Brain microvascular endothelial cell (primary cell): ENCODE results near the gene MMD.

Source experiments
- DNase-seq: peaks from one replicate; pipeline ENCODE4 v3.0.0-alpha.2; 2020
- H3K27ac ChIP-seq: fragments of 250-450 bp; sonication (Bioruptor Pico); 2 replicates; pipeline ENCODE4 v1.5.1; 2020; ENCODE audit warnings: mild to moderate bottlenecking, moderate library complexity
- H3K27me3 ChIP-seq: fragments of 250-450 bp; sonication (Bioruptor Pico); replicated peaks from 2 replicates; pipeline ENCODE4 v1.5.1; 2020; ENCODE audit warnings: mild to moderate bottlenecking
- H3K36me3 ChIP-seq: fragments of 250-450 bp; sonication (Bioruptor Pico); replicated peaks from 2 replicates; pipeline ENCODE4 v1.5.1; 2020; ENCODE audit warnings: mild to moderate bottlenecking
- H3K4me3 ChIP-seq: 2 replicates; pipeline ENCODE4 v1.5.1; 2011; ENCODE audit warnings: low read depth, mild to moderate bottlenecking, control low read depth, low read length, moderate library complexity
- CTCF ChIP-seq: IDR thresholded peaks from 2 replicates; pipeline ENCODE4 v1.5.1; 2011; ENCODE audit warnings: low read depth, mild to moderate bottlenecking, moderate library complexity, low read length, control low read depth, inconsistent platforms; ENCODE audit errors: missing control alignments
- in situ Hi-C: cut with HindIII; loops from 2 replicates; pipeline ENCODE4 v1.10.0; 2017; ENCODE audit warnings: low sequenced_read_pairs, low pct_ligation_motif_present

The MMD gene

GRCh38 chr17:55452139-55452790 is 30.6 kb upstream of the MMD start:
- no peak for TF ChIP-seq CTCF
- Histone ChIP-seq H3K27me3 (no peaks in the 10 kb centered on the region), H3K4me3 (no peak overlapping the region), H3K36me3 (no peaks in the 10 kb centered on the region), H3K27ac (peak overlapping the region; percentile 75)
- in situ Hi-C loops = no loop called here
- DNase-seq = peak; percentile 86

GRCh38 chr17:55451758-55452138 is 30.1 kb upstream of the MMD start:
- in situ Hi-C loops = no loop called here

GRCh38 chr17:55451203-55451641 is 29.6 kb upstream of the MMD start:
- DNase-seq = peak; percentile 60
- no peaks in the 10 kb centered on the region for H3K27me3 ChIP-seq
- H3K27ac ChIP-seq = peak overlapping the region; percentile 32
- in situ Hi-C loops = no loop called here
- no peaks in the 10 kb centered on the region for H3K36me3 ChIP-seq
- TF ChIP-seq CTCF = no peak
- H3K4me3 ChIP-seq = no peak overlapping the region

More at GRCh38 chr17:55451758-55452138, 30.1 kb upstream of the MMD start:
- Histone ChIP-seq H3K36me3 (no peaks in the 10 kb centered on the region), H3K27me3 (no peaks in the 10 kb centered on the region), H3K27ac (peak overlapping the region; percentile 75), H3K4me3 (no peak overlapping the region)
- TF ChIP-seq CTCF = no peak
- no peak for DNase-seq

- no peak for DNase-seq
- H3K4me3 ChIP-seq = no peak overlapping the region
- H3K27ac ChIP-seq = no peak overlapping the region
- H3K36me3 ChIP-seq = no peaks in the 10 kb centered on the region
- TF ChIP-seq CTCF = no peak
- in situ Hi-C loops = no loop called here
- H3K27me3 ChIP-seq = no peaks in the 10 kb centered on the region
These were observed 28.7 kb upstream of the MMD start for GRCh38 chr17:55450232-55450825.

- Histone ChIP-seq H3K27ac (no peak overlapping the region), H3K27me3 (no peaks in the 10 kb centered on the region), H3K4me3 (no peak overlapping the region), H3K36me3 (no peaks in the 10 kb centered on the region)
- in situ Hi-C loops = no loop called here
- no peak for TF ChIP-seq CTCF
- no peak for DNase-seq
These were observed 27.0 kb upstream of the MMD start for GRCh38 chr17:55448681-55449080.
